ENCODE data around the gene PIEZO1.
A peak's percentile ranks its signal among the peaks of the same experiment; 100 is the strongest.

Gene PIEZO1

GRCh38 chr16:88748364-88748763 is 36.7 kb downstream of the PIEZO1 start:
- DNase-seq, result no peak

DNA sequence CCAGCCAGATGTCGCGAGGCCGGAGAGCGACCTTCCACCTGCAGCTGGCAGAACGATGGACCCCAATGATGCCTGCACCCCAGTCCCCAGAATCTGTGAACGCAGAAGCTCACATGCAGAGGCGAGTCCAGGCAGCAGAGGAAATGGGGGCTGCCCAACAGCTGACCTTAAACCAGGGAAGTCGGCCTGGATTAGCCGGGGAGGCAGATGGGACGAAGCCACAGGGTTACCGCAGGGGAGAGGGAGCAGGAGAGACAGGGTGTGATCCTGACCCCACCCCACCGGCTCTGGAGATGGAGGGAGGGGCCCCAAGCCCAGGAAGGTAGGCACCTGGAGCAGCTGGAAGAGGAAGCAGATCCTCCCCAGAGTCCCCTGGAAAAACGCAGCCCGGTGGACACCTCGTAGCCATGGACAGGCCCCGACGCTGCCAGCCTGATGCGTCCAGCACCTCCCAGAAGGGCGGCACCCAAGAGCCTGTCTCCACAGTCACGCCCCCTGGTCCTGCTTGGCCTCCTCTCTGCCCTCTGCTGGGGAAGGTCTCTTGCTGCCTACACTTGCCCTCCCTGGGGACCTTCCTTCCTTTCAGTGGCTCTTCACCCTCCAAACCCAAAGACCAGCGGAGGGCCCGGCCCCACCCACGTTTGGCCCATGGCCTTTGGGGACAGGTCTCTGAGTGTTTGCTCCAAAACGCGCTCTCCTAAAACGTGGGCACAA is 37.3 kb downstream of the PIEZO1 start:
- peak; percentile 37 for DNase-seq

DNA sequence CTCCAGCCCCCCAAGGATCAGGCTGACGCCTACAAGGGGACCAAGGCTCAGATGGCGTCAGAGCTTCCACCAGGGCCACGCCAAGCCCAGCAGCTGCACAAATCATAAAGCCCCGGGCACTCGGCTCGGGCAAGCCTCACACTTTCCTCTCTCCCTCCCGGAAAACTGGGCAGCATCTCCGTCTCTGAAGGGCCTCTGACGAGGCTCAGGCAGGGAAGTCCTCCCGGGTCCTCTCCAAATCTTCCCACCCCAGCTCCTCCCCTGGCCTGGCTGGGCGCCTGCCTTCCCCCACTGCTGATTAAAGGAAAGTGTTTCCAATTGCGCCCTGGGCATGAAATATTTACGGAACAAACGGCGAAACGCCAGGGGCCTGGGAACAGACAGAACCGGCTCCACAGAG is 38.5 kb downstream of the PIEZO1 start:
- no peak for DNase-seq

- no peak for DNase-seq
Observed at GRCh38 chr16:88744577-88745521, 40.2 kb downstream of the PIEZO1 start.

DNA sequence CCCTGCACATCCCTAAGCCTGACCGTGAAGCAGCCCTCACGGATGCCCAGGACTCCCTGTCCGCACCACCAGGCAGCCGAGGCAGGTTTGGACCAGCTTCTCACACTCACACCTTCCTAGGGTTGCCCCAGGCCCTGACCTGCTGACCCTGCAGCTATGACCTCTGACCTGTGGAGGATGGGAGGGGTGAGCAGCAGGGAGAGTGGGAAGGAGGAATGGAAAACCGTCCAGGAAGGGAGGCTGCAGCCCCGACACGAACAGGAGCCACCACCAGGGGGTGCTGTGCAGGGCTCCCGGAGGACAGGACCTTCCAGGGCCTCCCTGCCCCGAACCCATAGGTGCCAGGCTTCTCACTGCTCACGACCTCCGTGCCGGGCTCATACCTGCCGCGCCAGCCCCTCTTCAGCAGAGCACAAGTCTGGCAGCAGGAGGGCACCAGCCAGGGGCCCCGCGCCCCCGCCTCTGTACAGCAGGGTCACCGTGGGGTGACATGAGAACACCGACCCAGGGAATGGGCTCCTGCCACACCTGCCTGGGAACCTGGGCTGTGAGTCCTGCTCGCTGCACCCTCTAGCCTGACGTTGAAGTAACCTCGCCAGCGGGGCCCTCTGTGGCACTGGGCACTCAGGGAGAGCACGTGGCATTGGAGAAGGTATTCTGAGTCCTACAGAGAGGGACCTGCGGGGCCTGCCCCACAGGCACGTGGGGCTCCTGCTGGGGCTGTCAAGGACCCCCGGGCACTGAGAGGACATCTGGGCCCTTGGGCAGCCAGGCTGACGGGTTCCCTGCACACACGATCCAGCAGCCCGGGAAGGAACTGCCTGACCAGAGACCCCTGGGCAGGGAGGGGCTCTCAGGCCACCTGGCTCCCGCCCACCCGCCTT is 41.1 kb downstream of the PIEZO1 start:
- peak; percentile 71 for DNase-seq

DNA sequence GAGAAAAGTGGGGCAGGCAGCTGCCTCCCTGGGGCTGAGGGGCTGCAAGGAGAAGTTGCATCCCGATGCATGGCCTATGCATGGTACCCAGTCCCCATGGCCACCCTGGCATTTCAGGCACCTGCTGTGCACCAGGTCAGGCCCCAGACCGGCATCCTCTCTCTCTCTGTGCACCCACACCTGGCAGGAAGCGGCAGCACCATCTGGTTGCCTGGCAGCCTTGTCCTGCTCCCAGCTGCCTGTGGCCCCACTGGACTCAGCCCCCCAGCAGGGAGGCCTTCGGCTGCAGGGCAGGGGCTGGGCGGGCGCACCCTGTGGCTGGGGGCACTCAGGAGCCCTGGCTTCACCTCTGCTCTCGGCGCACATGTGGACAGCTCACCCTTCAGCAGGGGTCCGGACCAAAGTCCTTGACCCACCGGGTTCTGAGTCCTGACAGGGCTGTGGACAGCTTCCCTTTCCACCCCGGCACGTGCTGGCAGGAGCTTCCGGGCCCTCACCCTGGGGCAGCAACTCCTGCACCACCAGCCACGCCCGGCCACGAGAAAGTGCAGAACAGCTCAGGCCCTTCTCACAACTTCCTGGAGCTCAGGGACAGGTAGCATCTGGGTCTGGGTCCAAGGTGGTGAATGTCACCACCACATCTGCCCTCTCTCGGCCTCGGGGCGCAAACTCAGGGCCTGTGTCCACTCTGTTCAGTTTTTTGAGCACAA is 42.0 kb downstream of the PIEZO1 start:
- no peak for DNase-seq

GRCh38 chr16:88741368-88741767 is 43.7 kb downstream of the PIEZO1 start:
- DNase-seq, result no peak

- no peak for DNase-seq
Observed at GRCh38 chr16:88740727-88741055, 44.3 kb downstream of the PIEZO1 start.

GRCh38 chr16:88739977-88740726 is 44.9 kb downstream of the PIEZO1 start:
- DNase-seq, result no peak

DNA sequence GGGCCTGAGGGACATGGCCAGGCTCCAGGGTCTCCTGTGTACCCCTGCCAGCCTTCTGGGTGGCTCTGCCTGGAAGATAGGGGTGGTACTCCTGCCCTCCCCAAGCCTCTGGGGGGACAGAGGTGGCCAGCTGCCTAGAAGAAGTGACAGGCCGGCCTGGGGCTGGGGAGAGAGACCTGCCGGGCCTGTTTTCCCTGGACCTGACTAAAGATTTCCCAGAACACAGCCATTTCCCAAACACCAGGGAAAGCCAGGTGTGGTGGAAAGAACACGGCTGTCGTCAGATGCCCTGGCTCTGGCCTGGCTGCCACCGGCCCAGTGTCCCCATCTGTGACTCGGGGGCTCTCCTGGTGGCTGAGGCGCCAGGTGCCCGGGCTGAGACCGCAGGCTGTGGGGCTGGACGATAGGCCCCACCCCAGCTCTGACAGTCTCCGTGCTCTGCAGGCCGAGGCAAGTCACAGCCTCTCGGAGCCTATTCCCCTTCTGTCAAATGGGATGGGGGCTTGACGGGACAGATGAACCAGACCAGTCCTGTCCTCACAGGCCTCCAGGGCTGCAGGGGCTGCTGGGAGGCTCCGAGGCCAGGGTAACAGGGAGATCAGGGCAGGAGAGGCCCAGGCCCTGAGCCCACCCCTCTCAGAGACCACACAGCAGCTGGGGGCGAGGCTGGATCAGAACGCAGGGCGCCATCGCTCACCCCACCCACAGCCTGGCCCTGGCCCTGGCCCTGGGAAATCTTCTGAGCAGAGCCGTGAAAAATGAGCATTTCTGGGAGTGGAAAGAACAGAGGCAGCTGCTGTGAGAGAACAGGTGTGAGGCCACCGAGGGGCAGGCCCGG is 45.7 kb downstream of the PIEZO1 start:
- DNase-seq, result no peak

DNA sequence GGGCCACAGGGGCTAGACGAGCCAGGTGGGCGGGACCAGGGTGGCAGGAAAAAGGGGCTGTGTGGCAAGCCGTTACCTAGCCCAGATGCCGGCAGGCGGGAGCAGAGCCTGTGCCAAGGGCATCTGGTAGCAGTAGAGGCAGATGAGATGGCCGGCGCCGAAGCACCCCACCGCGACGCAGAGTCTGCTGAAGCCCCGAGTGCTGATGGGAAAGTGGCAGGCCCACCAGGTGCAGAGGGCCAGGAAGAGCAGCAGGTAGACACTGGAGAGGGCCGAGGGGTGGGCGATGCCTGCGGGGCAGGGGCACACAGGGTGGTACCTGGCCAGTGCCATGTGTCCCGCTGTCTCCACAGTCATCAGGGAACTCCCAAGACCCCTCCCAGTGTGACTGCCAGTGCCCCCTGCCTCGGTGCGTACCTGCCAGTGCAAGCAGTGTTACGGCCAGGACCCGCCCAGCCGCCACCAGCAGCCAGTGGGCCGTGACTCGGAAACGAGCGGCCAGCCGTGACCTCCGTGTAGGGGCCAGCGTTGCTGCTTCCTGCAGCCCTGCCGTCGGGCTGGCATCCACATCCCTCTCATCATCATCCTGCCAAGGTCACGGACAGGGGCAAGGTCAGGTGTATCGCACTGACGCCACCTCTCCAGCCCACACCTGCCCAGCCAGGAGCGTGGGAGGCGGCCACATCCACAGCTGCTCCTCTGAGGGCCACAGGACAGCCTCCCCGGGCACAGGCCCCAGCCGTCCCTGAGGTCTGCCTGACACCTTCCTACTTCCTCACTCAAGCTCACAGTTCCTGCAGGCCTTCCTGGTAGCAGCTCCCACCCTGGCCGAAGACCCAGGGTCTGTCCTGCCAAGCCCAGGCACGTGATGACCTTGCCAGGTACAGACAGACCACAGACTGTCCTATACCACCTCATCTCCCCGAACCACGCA is 46.6 kb downstream of the PIEZO1 start:
- no peak for DNase-seq

DNA sequence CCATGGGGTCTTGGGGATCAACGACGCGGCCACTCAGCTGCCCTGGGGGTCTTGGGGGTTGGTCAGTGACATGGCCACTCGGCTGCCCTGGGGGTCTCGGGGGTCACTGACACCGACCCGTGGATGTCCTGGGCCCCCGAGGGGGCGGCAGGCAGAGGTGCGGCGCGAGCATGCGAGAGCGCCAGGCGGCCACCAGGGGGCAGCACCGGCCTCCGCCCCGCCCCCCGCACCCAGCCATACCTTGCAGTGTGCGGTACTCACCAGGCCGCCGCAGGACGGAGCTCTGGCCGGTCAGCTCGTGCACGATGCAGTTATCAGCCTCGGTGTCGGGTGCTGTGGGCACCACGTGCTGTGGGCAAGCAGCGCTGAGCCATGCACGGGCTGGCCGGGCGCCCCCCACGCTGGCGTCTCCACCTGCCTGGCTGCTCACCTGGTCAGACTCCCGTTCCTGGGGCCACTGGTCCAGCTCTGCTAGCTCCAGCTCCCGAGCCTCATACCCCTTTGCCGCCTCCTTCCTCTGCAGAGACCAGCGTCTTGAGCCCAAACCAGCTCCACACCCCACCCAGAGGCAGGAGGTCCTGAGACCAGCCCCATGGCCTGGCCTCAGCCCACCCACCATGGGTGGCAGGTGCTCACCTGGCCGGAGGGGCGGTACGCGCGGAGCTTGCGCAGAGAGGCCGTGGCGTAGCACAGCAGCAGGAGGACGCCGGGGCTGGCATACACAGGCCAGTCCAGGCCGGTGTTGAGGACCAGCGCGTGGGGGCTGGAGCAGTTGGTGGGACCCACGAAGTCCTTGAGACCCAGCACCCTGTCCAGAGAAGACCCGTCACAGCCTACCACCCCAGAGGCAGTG is 47.5 kb downstream of the PIEZO1 start:
- DNase-seq, result peak; percentile 35

DNA sequence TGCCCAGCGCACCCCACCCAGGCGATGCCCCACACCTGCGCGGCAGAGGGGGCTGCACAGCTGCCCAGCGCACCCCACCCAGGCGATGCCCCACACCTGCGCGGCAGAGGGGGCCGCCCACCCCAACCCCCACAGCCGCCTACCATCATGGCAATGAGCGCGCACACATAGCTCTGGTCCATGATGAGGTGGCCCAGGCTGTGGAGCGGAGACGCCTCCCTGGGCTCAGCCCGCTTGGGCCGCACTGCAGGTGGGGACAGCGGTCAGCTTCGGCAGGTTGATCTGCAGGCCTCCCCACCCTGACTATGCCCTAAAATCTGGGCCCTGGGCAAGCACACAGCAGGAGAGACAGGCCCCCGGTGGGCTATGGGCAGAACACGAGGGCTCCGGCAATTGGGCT is 48.5 kb downstream of the PIEZO1 start:
- no peak for DNase-seq

DNA sequence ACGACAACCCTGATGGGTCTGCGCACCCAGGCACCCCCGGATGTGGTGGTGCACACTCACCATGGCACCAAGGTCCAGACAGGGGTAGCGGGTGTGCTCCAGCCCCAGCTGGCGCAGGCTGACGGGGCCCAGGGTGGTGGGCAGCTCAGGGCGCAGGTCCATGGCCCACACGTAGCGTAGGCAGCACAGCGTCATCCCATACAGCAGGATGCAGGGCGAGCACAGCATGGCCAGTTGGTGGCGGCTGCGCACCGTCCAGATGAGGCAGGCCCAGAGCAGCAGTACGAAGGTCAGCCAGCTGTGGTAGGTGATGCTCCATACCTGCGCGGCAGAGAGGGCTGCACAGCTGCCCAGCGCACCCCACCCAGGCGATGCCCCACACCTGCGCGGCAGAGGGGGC is 48.9 kb downstream of the PIEZO1 start:
- no peak for DNase-seq

GRCh38 chr16:88735616-88736015 is 49.4 kb downstream of the PIEZO1 start:
- no peak for DNase-seq

DNA sequence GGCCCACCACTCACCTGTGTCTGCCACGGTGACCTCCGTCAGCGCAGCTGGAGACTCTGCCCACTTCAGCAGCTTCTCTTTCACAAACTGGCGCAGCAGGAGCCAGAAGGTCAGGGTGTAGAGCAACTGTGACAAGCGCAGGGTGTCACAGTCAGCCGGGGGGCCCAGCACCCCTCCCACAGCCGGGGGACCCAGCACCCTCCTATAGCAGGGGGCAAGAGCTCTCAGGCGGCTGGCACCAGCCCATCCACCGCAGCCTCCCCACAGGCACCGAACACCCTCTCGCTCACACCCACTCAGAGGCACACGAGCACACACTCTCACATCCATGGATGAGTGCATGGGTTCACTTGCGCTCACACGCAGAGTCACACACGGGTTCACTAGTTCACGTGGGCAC is 49.9 kb downstream of the PIEZO1 start:
- DNase-seq, result no peak

DNA sequence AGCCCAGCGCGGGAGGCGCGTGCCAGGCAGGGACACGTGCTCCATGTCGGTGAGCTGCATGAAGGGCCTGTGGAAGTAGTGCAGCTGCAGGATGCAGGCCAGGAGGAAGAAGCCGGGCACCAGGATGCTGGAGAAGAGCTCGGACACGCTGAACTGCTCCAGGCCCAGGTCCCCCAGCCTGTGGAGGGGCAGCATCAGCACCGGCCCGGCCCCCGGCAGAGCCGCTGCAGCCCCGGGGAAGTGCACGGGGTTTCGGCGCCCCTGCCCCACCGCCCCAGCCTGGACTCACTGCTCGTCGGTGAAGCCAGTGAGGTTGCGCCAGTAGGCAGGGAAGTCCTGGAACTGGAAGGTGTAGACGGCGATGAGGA is 50.7 kb downstream of the PIEZO1 start:
- DNase-seq, result no peak

- no peak for DNase-seq
Observed at GRCh38 chr16:88733630-88734360, 51.2 kb downstream of the PIEZO1 start.

Data from stimulated activated naive CD4-positive, alpha-beta T cell treated with Interleukin-2 at 50 U/mL for 16 hours (primary cell).